Measurements from ENCODE around the gene ANKRD36B.
A peak's percentile ranks its signal among the peaks of the same experiment; 100 is the strongest.
"Not testable (repeated sequence)": the region's sequence is repeated elsewhere in the genome, so short reads cannot be mapped to it uniquely, and the experiment has no call there.

The ANKRD36B gene

GRCh38 chr2:97589598-97590510, at the start of gene ANKRD36B:
Gene ANKRD36B, minus strand, starts transcription at chr2:97589877. Its CDS starts 192 bp downstream, at chr2:97589685.
- not testable (repeated sequence) for H4K20me1 ChIP-seq (ENCODE audit: control insufficient read depth, insufficient read depth, low read depth, low read length); H3K79me2 ChIP-seq (ENCODE audit: control insufficient read depth, low read length); H3K27me3 ChIP-seq (ENCODE audit: control insufficient read depth, low read length); H3K4me1 ChIP-seq (ENCODE audit: control insufficient read depth, low read length); H3K9me3 ChIP-seq (ENCODE audit: control insufficient read depth, insufficient read depth, low read length); H3F3A ChIP-seq (ENCODE audit: control insufficient read depth, insufficient read depth); H3K36me3 ChIP-seq (ENCODE audit: control insufficient read depth, low read length); H3K9me2 ChIP-seq (replicated peaks; ENCODE audit: control insufficient read depth, low read length)
- Histone ChIP-seq H3K27ac (ENCODE audit: low read depth, low read length) (peak within 1 kb of the TSS; percentile 75), H3K4me2 (ENCODE audit: low read length) (peak within 1 kb of the TSS; percentile 100), H3K4me3 (ENCODE audit: low read length) (peak within 1 kb of the TSS; percentile 88)

- H3K27ac ChIP-seq (ENCODE audit: low read depth, low read length); H3K9me3 ChIP-seq (ENCODE audit: control insufficient read depth, insufficient read depth, low read length); H3K9me2 ChIP-seq (replicated peaks; ENCODE audit: control insufficient read depth, low read length); H3F3A ChIP-seq (ENCODE audit: control insufficient read depth, insufficient read depth); H3K79me2 ChIP-seq (ENCODE audit: control insufficient read depth, low read length); H4K20me1 ChIP-seq (ENCODE audit: control insufficient read depth, insufficient read depth, low read depth, low read length); H3K4me3 ChIP-seq (ENCODE audit: low read length); H3K36me3 ChIP-seq (ENCODE audit: control insufficient read depth, low read length); H3K4me2 ChIP-seq (ENCODE audit: low read length); H3K27me3 ChIP-seq (ENCODE audit: control insufficient read depth, low read length); H3K4me1 ChIP-seq (ENCODE audit: control insufficient read depth, low read length): not testable (repeated sequence)
Measured at GRCh38 chr2:97626049-97626430, 36.4 kb upstream of the ANKRD36B start.

GRCh38 chr2:97625354-97626048, 35.8 kb upstream of the ANKRD36B start:
- H3K4me2 ChIP-seq (ENCODE audit: low read length); H3K27me3 ChIP-seq (ENCODE audit: control insufficient read depth, low read length); H3K9me3 ChIP-seq (ENCODE audit: control insufficient read depth, insufficient read depth, low read length); H3K4me1 ChIP-seq (ENCODE audit: control insufficient read depth, low read length); H3K4me3 ChIP-seq (ENCODE audit: low read length); H3K9me2 ChIP-seq (replicated peaks; ENCODE audit: control insufficient read depth, low read length); H3K27ac ChIP-seq (ENCODE audit: low read depth, low read length); H3F3A ChIP-seq (ENCODE audit: control insufficient read depth, insufficient read depth); H3K36me3 ChIP-seq (ENCODE audit: control insufficient read depth, low read length); H3K79me2 ChIP-seq (ENCODE audit: control insufficient read depth, low read length); H4K20me1 ChIP-seq (ENCODE audit: control insufficient read depth, insufficient read depth, low read depth, low read length): not testable (repeated sequence)

- not testable (repeated sequence) for H3K4me3 ChIP-seq (ENCODE audit: low read length); H4K20me1 ChIP-seq (ENCODE audit: control insufficient read depth, insufficient read depth, low read depth, low read length); H3F3A ChIP-seq (ENCODE audit: control insufficient read depth, insufficient read depth); H3K27ac ChIP-seq (ENCODE audit: low read depth, low read length); H3K4me2 ChIP-seq (ENCODE audit: low read length); H3K4me1 ChIP-seq (ENCODE audit: control insufficient read depth, low read length); H3K79me2 ChIP-seq (ENCODE audit: control insufficient read depth, low read length); H3K36me3 ChIP-seq (ENCODE audit: control insufficient read depth, low read length); H3K27me3 ChIP-seq (ENCODE audit: control insufficient read depth, low read length); H3K9me3 ChIP-seq (ENCODE audit: control insufficient read depth, insufficient read depth, low read length); H3K9me2 ChIP-seq (replicated peaks; ENCODE audit: control insufficient read depth, low read length)
Measured at GRCh38 chr2:97622976-97623375, 33.3 kb upstream of the ANKRD36B start.

GRCh38 chr2:97620492-97620891, 30.8 kb upstream of the ANKRD36B start:
- H3K36me3 ChIP-seq (ENCODE audit: control insufficient read depth, low read length); H3K27me3 ChIP-seq (ENCODE audit: control insufficient read depth, low read length): not testable (repeated sequence)

GRCh38 chr2:97618939-97619827, 29.5 kb upstream of the ANKRD36B start:
- not testable (repeated sequence) for H3K79me2 ChIP-seq (ENCODE audit: control insufficient read depth, low read length); H3K9me2 ChIP-seq (replicated peaks; ENCODE audit: control insufficient read depth, low read length); H3K4me3 ChIP-seq (ENCODE audit: low read length); H3K36me3 ChIP-seq (ENCODE audit: control insufficient read depth, low read length); H3K27me3 ChIP-seq (ENCODE audit: control insufficient read depth, low read length); H3F3A ChIP-seq (ENCODE audit: control insufficient read depth, insufficient read depth); H3K9me3 ChIP-seq (ENCODE audit: control insufficient read depth, insufficient read depth, low read length); H4K20me1 ChIP-seq (ENCODE audit: control insufficient read depth, insufficient read depth, low read depth, low read length); H3K4me2 ChIP-seq (ENCODE audit: low read length); H3K27ac ChIP-seq (ENCODE audit: low read depth, low read length); H3K4me1 ChIP-seq (ENCODE audit: control insufficient read depth, low read length)

More at GRCh38 chr2:97620492-97620891, 30.8 kb upstream of the ANKRD36B start:
- H3K4me1 ChIP-seq (ENCODE audit: control insufficient read depth, low read length); H3K9me3 ChIP-seq (ENCODE audit: control insufficient read depth, insufficient read depth, low read length); H3K9me2 ChIP-seq (replicated peaks; ENCODE audit: control insufficient read depth, low read length); H3K4me3 ChIP-seq (ENCODE audit: low read length); H3K4me2 ChIP-seq (ENCODE audit: low read length); H4K20me1 ChIP-seq (ENCODE audit: control insufficient read depth, insufficient read depth, low read depth, low read length); H3K79me2 ChIP-seq (ENCODE audit: control insufficient read depth, low read length); H3K27ac ChIP-seq (ENCODE audit: low read depth, low read length); H3F3A ChIP-seq (ENCODE audit: control insufficient read depth, insufficient read depth): not testable (repeated sequence)

All from DOHH2 (cell line).